HL-60 (cell line): Measurements from ENCODE around the gene COPZ2.

Experiments used
- DNase-seq, 2 experiments: peaks; one replicate each; pipeline ENCODE4 v3.0.0-alpha.2; 2010 to 2020; ENCODE audit warnings: low read depth in 1 of 2, low spot score in 1 of 2
- H3K27ac ChIP-seq: fragments of 250-450 bp; sonication (Bioruptor Pico); replicated peaks from 2 replicates; pipeline ENCODE4 v1.5.1; 2020; ENCODE audit warnings: mild to moderate bottlenecking, moderate library complexity
- H3K27me3 ChIP-seq: fragments of 250-450 bp; sonication (Bioruptor Pico); 2 replicates; pipeline ENCODE4 v1.5.1; 2021; ENCODE audit warnings: mild to moderate bottlenecking, moderate library complexity; ENCODE audit not compliant: insufficient read depth, poor library complexity, severe bottlenecking
- H3K4me3 ChIP-seq: replicated peaks from 2 replicates; pipeline ENCODE4 v1.5.1; 2011; ENCODE audit warnings: mild to moderate bottlenecking, control low read depth, low read length; ENCODE audit not compliant: insufficient read depth
- CTCF ChIP-seq: IDR thresholded peaks from one replicate; pipeline ENCODE4 v1.5.1; 2011; ENCODE audit warnings: low read length, control low read depth, inconsistent platforms; ENCODE audit not compliant: insufficient read depth
- GABPA ChIP-seq: IDR thresholded peaks from 2 replicates; pipeline ENCODE4 v1.6.1; 2012; ENCODE audit warnings: low read depth
- POLR2AphosphoS5 ChIP-seq: IDR thresholded peaks from 2 replicates; pipeline ENCODE4 v1.6.1; 2012; ENCODE audit warnings: low read depth
- REST ChIP-seq: IDR thresholded peaks from 2 replicates; pipeline ENCODE4 v1.6.1; 2012; ENCODE audit warnings: low read depth; ENCODE audit not compliant: insufficient replicate concordance
- SPI1 ChIP-seq: IDR thresholded peaks from 2 replicates; pipeline ENCODE4 v1.6.1; 2012; ENCODE audit warnings: low read depth, mild to moderate bottlenecking, borderline replicate concordance

Gene COPZ2

GRCh38 chr17:48016112-48016511 is 21.5 kb downstream of the COPZ2 start:
- H3K4me3 ChIP-seq: no peak overlapping the region
- peaks cover 3% of the 10 kb centered on the region for H3K27me3 ChIP-seq
- DNase-seq: no peak
- TF ChIP-seq SPI1 (no peak), POLR2AphosphoS5 (no peak), REST (no peak)
- H3K27ac ChIP-seq: no peak overlapping the region

- TF ChIP-seq POLR2AphosphoS5 (no peak), GABPA (no peak), SPI1 (no peak), REST (no peak), CTCF (no peak)
- Histone ChIP-seq H3K4me3 (no peak overlapping the region), H3K27me3 (peaks cover 3% of the 10 kb centered on the region), H3K27ac (no peak overlapping the region)
- DNase-seq: no peak
Observed at GRCh38 chr17:48014595-48015111, 22.9 kb downstream of the COPZ2 start.

- TF ChIP-seq POLR2AphosphoS5 (no peak), SPI1 (no peak), CTCF (no peak), REST (no peak), GABPA (no peak)
- no peak for DNase-seq
- peaks cover 3% of the 10 kb centered on the region for H3K27me3 ChIP-seq
Observed at GRCh38 chr17:48013876-48014594, 23.6 kb downstream of the COPZ2 start.

More at GRCh38 chr17:48013876-48014594, 23.6 kb downstream of the COPZ2 start:
- Histone ChIP-seq H3K27ac (no peak overlapping the region), H3K4me3 (no peak overlapping the region)
